NB4 (cell line): ENCODE measurements around the gene KHK.
A peak's percentile ranks its signal among the peaks of the same experiment; 100 is the strongest.

ENCODE experiments used
- DNase-seq: peaks from one replicate; pipeline ENCODE4 v3.0.0; 2010; ENCODE audit warnings: low read depth
- H3K4me3 ChIP-seq: one replicate; pipeline ENCODE4 v1.5.1; 2011; ENCODE audit warnings: mild to moderate bottlenecking, low read depth, low read length, moderate library complexity
- MYC ChIP-seq: IDR thresholded peaks from 2 replicates; pipeline ENCODE4 v1.6.1; 2011; ENCODE audit warnings: low read depth, low read length
- POLR2A ChIP-seq: IDR thresholded peaks from 2 replicates; pipeline ENCODE4 v1.6.1; 2011; ENCODE audit warnings: mild to moderate bottlenecking; ENCODE audit not compliant: insufficient read length; ENCODE audit errors: extremely low read depth
- TF ChIP-seq, protein P1 (sequence below): IDR thresholded peaks from 2 replicates; pipeline ENCODE4 v1.6.1; 2011; ENCODE audit warnings: low read depth, low read length
- TF ChIP-seq, protein P2 (sequence below): IDR thresholded peaks from one replicate; pipeline ENCODE4 v1.5.1; 2012; ENCODE audit warnings: low read depth, low read length

The KHK gene

GRCh38 chr2:27050996-27051901, 35.3 kb upstream of the KHK start, which contains the start of gene AGBL5:
TSS of gene AGBL5 (plus strand) at chr2:27051668. CDS start at chr2:27052959, 1,291 bp downstream.
- TF ChIP-seq, protein P1, sequence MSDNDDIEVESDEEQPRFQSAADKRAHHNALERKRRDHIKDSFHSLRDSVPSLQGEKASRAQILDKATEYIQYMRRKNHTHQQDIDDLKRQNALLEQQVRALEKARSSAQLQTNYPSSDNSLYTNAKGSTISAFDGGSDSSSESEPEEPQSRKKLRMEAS, result peak; percentile 73
- TF ChIP-seq MYC (peak; percentile 50; the same call in 1 of the 2 replicates), POLR2A (peak; percentile 48)
- TF ChIP-seq, protein P2, sequence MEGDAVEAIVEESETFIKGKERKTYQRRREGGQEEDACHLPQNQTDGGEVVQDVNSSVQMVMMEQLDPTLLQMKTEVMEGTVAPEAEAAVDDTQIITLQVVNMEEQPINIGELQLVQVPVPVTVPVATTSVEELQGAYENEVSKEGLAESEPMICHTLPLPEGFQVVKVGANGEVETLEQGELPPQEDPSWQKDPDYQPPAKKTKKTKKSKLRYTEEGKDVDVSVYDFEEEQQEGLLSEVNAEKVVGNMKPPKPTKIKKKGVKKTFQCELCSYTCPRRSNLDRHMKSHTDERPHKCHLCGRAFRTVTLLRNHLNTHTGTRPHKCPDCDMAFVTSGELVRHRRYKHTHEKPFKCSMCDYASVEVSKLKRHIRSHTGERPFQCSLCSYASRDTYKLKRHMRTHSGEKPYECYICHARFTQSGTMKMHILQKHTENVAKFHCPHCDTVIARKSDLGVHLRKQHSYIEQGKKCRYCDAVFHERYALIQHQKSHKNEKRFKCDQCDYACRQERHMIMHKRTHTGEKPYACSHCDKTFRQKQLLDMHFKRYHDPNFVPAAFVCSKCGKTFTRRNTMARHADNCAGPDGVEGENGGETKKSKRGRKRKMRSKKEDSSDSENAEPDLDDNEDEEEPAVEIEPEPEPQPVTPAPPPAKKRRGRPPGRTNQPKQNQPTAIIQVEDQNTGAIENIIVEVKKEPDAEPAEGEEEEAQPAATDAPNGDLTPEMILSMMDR, result no peak
- DNase-seq, result peak; percentile 96
- peak within 1 kb of the TSS; percentile 81 for H3K4me3 ChIP-seq

DNA sequence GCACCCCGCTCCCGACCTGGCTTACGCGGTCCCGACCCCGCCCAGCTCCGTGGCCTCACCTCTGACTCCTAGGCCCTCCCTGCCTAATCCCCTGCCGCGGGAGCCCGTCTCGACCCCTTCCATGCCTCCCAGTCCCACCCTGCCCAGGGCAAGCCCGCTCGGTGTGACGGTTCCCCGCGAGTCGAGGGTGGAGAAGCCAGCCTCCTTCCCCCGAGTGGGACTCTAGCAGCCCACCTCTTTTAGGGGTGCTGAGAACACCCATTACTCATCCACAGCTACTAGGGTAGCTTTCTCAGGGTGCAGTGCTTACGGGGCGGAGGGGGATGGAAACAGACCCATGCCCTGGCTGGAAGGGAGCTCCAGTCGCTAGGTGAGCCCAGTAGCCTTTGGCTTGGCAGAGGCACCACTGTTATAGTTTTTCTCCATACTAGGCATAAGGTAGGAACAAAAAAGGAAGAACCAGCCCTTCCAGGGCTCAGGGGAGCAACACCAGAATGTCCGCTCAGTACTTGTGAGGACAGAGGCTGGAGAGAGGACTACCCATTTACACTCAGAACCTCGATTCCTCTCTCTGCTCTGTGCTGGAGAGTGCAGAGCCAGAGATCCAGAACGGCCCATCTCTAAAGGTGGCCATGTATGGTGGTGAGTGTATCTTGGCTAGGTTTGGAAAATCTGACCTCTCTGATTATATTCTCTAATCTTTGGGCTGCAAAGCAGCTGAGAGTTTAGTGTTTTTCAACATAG, 34.5 kb upstream of the KHK start:
- no peak for TF ChIP-seq MYC
- TF ChIP-seq, protein P1, result no peak
- TF ChIP-seq, protein P2, result no peak
- no peak for TF ChIP-seq POLR2A
- peak overlapping the region; percentile 81 for H3K4me3 ChIP-seq
- peak; percentile 54 for DNase-seq

GRCh38 chr2:27053321-27053720, 33.3 kb upstream of the KHK start:
- no peak overlapping the region for H3K4me3 ChIP-seq
- TF ChIP-seq MYC (no peak), POLR2A (no peak)
- TF ChIP-seq, protein P2, result no peak
- TF ChIP-seq, protein P1, result no peak
- DNase-seq, result no peak

- TF ChIP-seq, protein P2, result no peak
- TF ChIP-seq, protein P1, result no peak
- TF ChIP-seq MYC (no peak), POLR2A (no peak)
- H3K4me3 ChIP-seq, result no peak overlapping the region
- DNase-seq, result no peak
Observed at GRCh38 chr2:27053776-27054175, 32.8 kb upstream of the KHK start.

DNA sequence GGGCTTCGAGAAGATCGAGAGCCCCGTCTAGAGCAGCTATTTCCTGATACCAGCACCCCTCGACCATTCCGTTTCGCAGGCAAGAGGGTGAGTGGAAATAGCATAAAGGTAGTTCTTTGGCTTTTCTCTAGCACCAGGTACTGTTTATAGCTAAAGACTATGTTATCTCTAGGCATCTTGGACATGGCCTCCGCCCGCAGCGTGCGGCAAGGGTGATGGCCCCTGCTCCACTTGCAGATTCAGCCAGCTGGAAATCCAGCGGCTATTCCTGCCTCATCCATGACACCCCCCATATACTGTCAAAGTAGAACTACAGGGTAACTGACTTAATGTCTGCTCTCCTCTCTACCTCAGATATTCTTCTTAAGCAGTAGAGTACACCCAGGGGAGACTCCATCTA, 31.9 kb upstream of the KHK start:
- TF ChIP-seq, protein P2, result no peak
- TF ChIP-seq POLR2A, result no peak
- TF ChIP-seq, protein P1, result no peak
- no peak for DNase-seq
- no peak overlapping the region for H3K4me3 ChIP-seq
